ENCODE measurements around the gene D2HGDH. TPM values are rescaled to one million over a fixed set of nuclear protein-coding genes. Genes with fewer than 3 reads are reported as not detected.

The D2HGDH gene
- total and polyA plus RNA-seq, 10 donors, result 18.8 to 69.8 (median 38.0) TPM

Other genes starting within 250 kb of the D2HGDH start
- 100 to 1,000 TPM; 127 to 217 (median 167) TPM for gene STK25, start 226.0 kb upstream of the D2HGDH start, total RNA-seq
- 100 to 1,000 TPM; 133 to 254 (median 213) TPM for gene STK25, start 226.0 kb upstream of the D2HGDH start, polyA plus RNA-seq
- 10 to 100 TPM in 4 of 7 donors, 1 to 10 TPM in 3; 6.5 to 19.4 (median 13.0) TPM for gene BOK, start 175.9 kb upstream of the D2HGDH start, total RNA-seq
- 1 to 10 TPM; 3.0 to 7.2 (median 4.5) TPM for gene BOK, start 175.9 kb upstream of the D2HGDH start, polyA plus RNA-seq
- gene THAP4, start 97.5 kb upstream of the D2HGDH start, total RNA-seq, result 10 to 100 TPM; 23.5 to 31.5 (median 28.8) TPM
- gene THAP4, start 97.5 kb upstream of the D2HGDH start, polyA plus RNA-seq, result 10 to 100 TPM; 21.0 to 27.7 (median 23.5) TPM
- 100 to 1,000 TPM in 3 of 7 donors, 10 to 100 TPM in 4; 80.0 to 114 (median 97.2) TPM for gene ATG4B, start 96.9 kb upstream of the D2HGDH start, total RNA-seq
- 10 to 100 TPM; 31.1 to 74.5 (median 44.6) TPM for gene ATG4B, start 96.9 kb upstream of the D2HGDH start, polyA plus RNA-seq
- gene DTYMK, start 47.8 kb upstream of the D2HGDH start, total RNA-seq, result 10 to 100 TPM; 14.0 to 27.9 (median 18.1) TPM
- 10 to 100 TPM; 19.3 to 38.9 (median 31.6) TPM for gene DTYMK, start 47.8 kb upstream of the D2HGDH start, polyA plus RNA-seq
- gene ING5, start 32.6 kb upstream of the D2HGDH start, total RNA-seq, result 10 to 100 TPM; 18.2 to 51.1 (median 37.9) TPM
- gene ING5, start 32.6 kb upstream of the D2HGDH start, polyA plus RNA-seq, result 10 to 100 TPM; 32.6 to 36.4 (median 34.6) TPM
- under 1 TPM in 2 of 7 donors, not detected in 5; 0.25 to 0.85 TPM for gene GAL3ST2, start 42.2 kb downstream of the D2HGDH start, total RNA-seq
- not detected for gene GAL3ST2, start 42.2 kb downstream of the D2HGDH start, polyA plus RNA-seq
- 1 to 10 TPM in 2 of 7 donors, under 1 TPM in 2, not detected in 3; 0.32 to 1.9 (median 0.85) TPM for gene NEU4, start 74.6 kb downstream of the D2HGDH start, total RNA-seq
- under 1 TPM; 0.04 to 0.22 (median 0.08) TPM for gene NEU4, start 74.6 kb downstream of the D2HGDH start, polyA plus RNA-seq
- gene PDCD1, start 124.3 kb downstream of the D2HGDH start, total RNA-seq, result 1 to 10 TPM; 3.1 to 7.9 (median 5.4) TPM
- gene PDCD1, start 124.3 kb downstream of the D2HGDH start, polyA plus RNA-seq, result 1 to 10 TPM; 2.7 to 7.3 (median 5.2) TPM
- gene RTP5, start 135.1 kb downstream of the D2HGDH start, total RNA-seq, result 1 to 10 TPM in 4 of 7 donors, under 1 TPM in 3; 0.34 to 2.2 (median 1.0) TPM
- under 1 TPM; 0.39 to 0.93 (median 0.49) TPM for gene RTP5, start 135.1 kb downstream of the D2HGDH start, polyA plus RNA-seq

Measured in spleen (tissue), 10 donors.